Suprapubic skin (tissue), 3 donors: ENCODE measurements around the gene CEP295NL.

ENCODE experiments used
- CTCF ChIP-seq, 2 donors: fragments of 200-600 bp in 1 of 2; fragments of 450-650 bp in 1 of 2; sonication (generic) in 1 of 2; IDR thresholded peaks; one replicate each; pipeline ENCODE4 v1.5.1; 2016 to 2019; ENCODE audit warnings: antibody characterized with exemption in 2 of 2, mild to moderate bottlenecking in 1 of 2, moderate library complexity in 1 of 2
- POLR2AphosphoS5 ChIP-seq, 3 donors: sonication (generic); formaldehyde crosslinking; IDR thresholded peaks; one replicate each; pipeline ENCODE4 v1.6.1; 2017; ENCODE audit warnings: antibody characterized with exemption in 3 of 3

GRCh38 chr17:78883533-78884131, 19.4 kb downstream of the CEP295NL start:
- TF ChIP-seq CTCF (IDR thresholded peaks at IDR 0.05) (no peak), POLR2AphosphoS5 (IDR thresholded peaks at IDR 0.05) (peak in 2 of 3 donors; percentile 31 to 73)
